Spleen (tissue), 11 donors: ENCODE results near the gene RNPEPL1. TPM values are rescaled to one million over a fixed set of nuclear protein-coding genes. Genes with fewer than 3 reads are reported as not detected.

Experiments used
- DNase-seq: peaks from one replicate; pipeline ENCODE4 v3.0.0-alpha.2; 2020
- H3K27ac ChIP-seq, 8 donors: fragments of 200-600 bp; sonication (generic) in 7 of 8; 1 replicate in 4 of 8; 2 replicates in 4 of 8; pipeline versions ENCODE4 v1.5.0 to v1.8.0; 2016 to 2021; ENCODE audit warnings: inconsistent platforms in 4 of 8, mild to moderate bottlenecking in 4 of 8, moderate library complexity in 1 of 8
- H3K27me3 ChIP-seq, 7 donors: fragments of 200-600 bp; sonication (generic) in 6 of 7; replicated peaks in 1 of 7; 1 replicate in 4 of 7; 2 replicates in 3 of 7; pipeline versions ENCODE4 v1.5.0 to v1.8.0; 2016 to 2021; ENCODE audit warnings: inconsistent platforms in 3 of 7, mild to moderate bottlenecking in 1 of 7
- H3K36me3 ChIP-seq, 6 donors: fragments of 200-600 bp; sonication (generic) in 5 of 6; 1 replicate in 4 of 6; 2 replicates in 2 of 6; pipeline versions ENCODE4 v1.5.0 to v1.8.0; 2016 to 2021; ENCODE audit warnings: inconsistent platforms in 2 of 6
- H3K4me1 ChIP-seq, 6 donors: fragments of 200-600 bp; sonication (generic) in 5 of 6; 1 replicate in 3 of 6; 2 replicates in 3 of 6; pipeline versions ENCODE4 v1.5.0 to v1.8.0; 2016 to 2021; ENCODE audit warnings: inconsistent platforms in 3 of 6
- H3K4me3 ChIP-seq, 8 donors: fragments of 200-600 bp; sonication (generic) in 7 of 8; 1 replicate in 4 of 8; 2 replicates in 4 of 8; pipeline versions ENCODE4 v1.5.0 to v1.8.0; 2016 to 2021; ENCODE audit warnings: inconsistent platforms in 4 of 8, mild to moderate bottlenecking in 4 of 8, moderate library complexity in 2 of 8
- H3K9me3 ChIP-seq, 8 donors: fragments of 200-600 bp; sonication (generic) in 7 of 8; 1 replicate in 4 of 8; 2 replicates in 4 of 8; pipeline versions ENCODE4 v1.5.0 to v1.8.0; 2016 to 2021; ENCODE audit warnings: inconsistent platforms in 4 of 8
- POLR2A ChIP-seq, 3 donors: fragments of 450-650 bp; IDR thresholded peaks; one replicate each; pipeline ENCODE4 v1.5.1; 2017; ENCODE audit warnings: antibody characterized with exemption in 3 of 3, mild to moderate bottlenecking in 1 of 3
- POLR2AphosphoS5 ChIP-seq, 3 donors: sonication (generic); formaldehyde crosslinking; IDR thresholded peaks; one replicate each; pipeline ENCODE4 v1.5.1; 2017; ENCODE audit warnings: antibody characterized with exemption in 3 of 3
- WGBS, 5 donors: extraction: QIAGEN DNeasy Blood & Tissue Kit in 3 of 5; methylation state at CpG; one replicate each; pipeline versions ENCODE4 v1.1.5 to v1.1.7; 2013 to 2018; 5-methylcytosine and 5-hydroxymethylcytosine counted together
- intact Hi-C: fragments of 100-400 bp; cut with DNase I; formaldehyde crosslinking; loops from one replicate; pipeline ENCODE4 v1.15.0; 2023; ENCODE audit warnings: low total_unique reads
- polyA plus RNA-seq, 3 donors: library from polyadenylated mRNA; stranded (reverse); fragments of 200-250 nt; gene quantifications; one replicate each; pipeline ENCODE4 v1.2.1, GENCODE V29; 2013
- total RNA-seq, 7 donors: library from RNA; depleted of rRNA in 3 of 7; stranded (reverse); fragments of >200 nt in 3 of 7; fragmentation: NEBNext Ultra II Directional in 4 of 7; extraction: Animal tissue kit (Norgen Biotek cat#: 25700) in 4 of 7; gene quantifications; one replicate each; pipeline versions ENCODE4 v1.1.0 to v1.2.1, GENCODE V29; 2016 to 2021
- TF ChIP-seq, protein P1 (sequence below), 11 experiments: fragments of 200-600 bp in 7 of 11; fragments of 450-650 bp in 4 of 11; sonication (generic) in 4 of 11; IDR thresholded peaks in 8 of 11; conservative IDR thresholded peaks in 3 of 11; 1 replicate in 7 of 11; 2 replicates in 4 of 11; pipeline versions ENCODE4 v1.4.0 to v1.8.0; 2016 to 2021; ENCODE audit warnings: antibody characterized with exemption in 11 of 11, inconsistent platforms in 4 of 11, mild to moderate bottlenecking in 1 of 11
- donor health status: healthy with polysubstance abuse.
- donor health status: DM: no; HTN: no; CAD: no; lungs with moderate emphysema.
- donor health status: DM: no; HTN: no; CAD: no.
- donor health status: Bipolar disorder and iron deficiency.
- donor health status: healthy.
- donor health status: DM: no; HTN: no; CAD: no.
- donor health status: DM: yes; HTN: yes; CAD: no.

The RNPEPL1 gene
- total and polyA plus RNA-seq, 10 donors: 57.2 to 165 (median 87.4) TPM

DNA sequence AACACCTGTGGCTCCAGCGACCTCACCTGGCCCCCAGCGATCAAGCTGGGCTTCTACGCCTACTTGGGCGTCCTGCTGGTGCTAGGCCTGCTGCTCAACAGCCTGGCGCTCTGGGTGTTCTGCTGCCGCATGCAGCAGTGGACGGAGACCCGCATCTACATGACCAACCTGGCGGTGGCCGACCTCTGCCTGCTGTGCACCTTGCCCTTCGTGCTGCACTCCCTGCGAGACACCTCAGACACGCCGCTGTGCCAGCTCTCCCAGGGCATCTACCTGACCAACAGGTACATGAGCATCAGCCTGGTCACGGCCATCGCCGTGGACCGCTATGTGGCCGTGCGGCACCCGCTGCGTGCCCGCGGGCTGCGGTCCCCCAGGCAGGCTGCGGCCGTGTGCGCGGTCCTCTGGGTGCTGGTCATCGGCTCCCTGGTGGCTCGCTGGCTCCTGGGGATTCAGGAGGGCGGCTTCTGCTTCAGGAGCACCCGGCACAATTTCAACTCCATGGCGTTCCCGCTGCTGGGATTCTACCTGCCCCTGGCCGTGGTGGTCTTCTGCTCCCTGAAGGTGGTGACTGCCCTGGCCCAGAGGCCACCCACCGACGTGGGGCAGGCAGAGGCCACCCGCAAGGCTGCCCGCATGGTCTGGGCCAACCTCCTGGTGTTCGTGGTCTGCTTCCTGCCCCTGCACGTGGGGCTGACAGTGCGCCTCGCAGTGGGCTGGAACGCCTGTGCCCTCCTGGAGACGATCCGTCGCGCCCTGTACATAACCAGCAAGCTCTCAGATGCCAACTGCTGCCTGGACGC is 61.9 kb downstream of the RNPEPL1 start:
- Histone ChIP-seq H3K27me3 (no peaks in the 10 kb centered on the region), H3K4me3 (no peak overlapping the region), H3K27ac (no peak overlapping the region), H3K4me1 (peaks cover 0 to 22% (median 14%) of the 10 kb centered on the region in 6 donors), H3K36me3 (peaks cover 0 to 33% (median 2%) of the 10 kb centered on the region in 6 donors), H3K9me3 (peaks cover 0 to 31% (median 24%) of the 10 kb centered on the region in 8 donors)
- TF ChIP-seq POLR2A (IDR thresholded peaks at IDR 0.05) (no peak), POLR2AphosphoS5 (IDR thresholded peaks at IDR 0.05) (no peak)
- TF ChIP-seq, protein P1, sequence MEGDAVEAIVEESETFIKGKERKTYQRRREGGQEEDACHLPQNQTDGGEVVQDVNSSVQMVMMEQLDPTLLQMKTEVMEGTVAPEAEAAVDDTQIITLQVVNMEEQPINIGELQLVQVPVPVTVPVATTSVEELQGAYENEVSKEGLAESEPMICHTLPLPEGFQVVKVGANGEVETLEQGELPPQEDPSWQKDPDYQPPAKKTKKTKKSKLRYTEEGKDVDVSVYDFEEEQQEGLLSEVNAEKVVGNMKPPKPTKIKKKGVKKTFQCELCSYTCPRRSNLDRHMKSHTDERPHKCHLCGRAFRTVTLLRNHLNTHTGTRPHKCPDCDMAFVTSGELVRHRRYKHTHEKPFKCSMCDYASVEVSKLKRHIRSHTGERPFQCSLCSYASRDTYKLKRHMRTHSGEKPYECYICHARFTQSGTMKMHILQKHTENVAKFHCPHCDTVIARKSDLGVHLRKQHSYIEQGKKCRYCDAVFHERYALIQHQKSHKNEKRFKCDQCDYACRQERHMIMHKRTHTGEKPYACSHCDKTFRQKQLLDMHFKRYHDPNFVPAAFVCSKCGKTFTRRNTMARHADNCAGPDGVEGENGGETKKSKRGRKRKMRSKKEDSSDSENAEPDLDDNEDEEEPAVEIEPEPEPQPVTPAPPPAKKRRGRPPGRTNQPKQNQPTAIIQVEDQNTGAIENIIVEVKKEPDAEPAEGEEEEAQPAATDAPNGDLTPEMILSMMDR (IDR thresholded peaks at IDR 0.05 in 8 of 11, conservative IDR thresholded peaks at IDR 0.05 in 3 of 11): no peak
- 94 to 98% (median 94%) methylated on average over 35 to 50 of the region's 50 CpGs for WGBS, 5 donors
- intact Hi-C loops: no loop called here
- peak; percentile 70 for DNase-seq

Other genes starting within 250 kb of the RNPEPL1 start
- gene GPC1, start 132.8 kb upstream of the RNPEPL1 start, total RNA-seq: 10 to 100 TPM in 5 of 7 donors, 1 to 10 TPM in 2; 7.9 to 25.0 (median 18.6) TPM
- 10 to 100 TPM in 1 of 3 donors, 1 to 10 TPM in 2; 4.1 to 12.4 (median 9.1) TPM for gene GPC1, start 132.8 kb upstream of the RNPEPL1 start, polyA plus RNA-seq
- 10 to 100 TPM; 26.5 to 45.5 (median 30.1) TPM for gene ANKMY1, start 10.5 kb upstream of the RNPEPL1 start, total RNA-seq
- 10 to 100 TPM in 1 of 3 donors, 1 to 10 TPM in 2; 7.6 to 11.4 (median 8.1) TPM for gene ANKMY1, start 10.5 kb upstream of the RNPEPL1 start, polyA plus RNA-seq
- gene DUSP28, start 8.1 kb upstream of the RNPEPL1 start, total RNA-seq: 10 to 100 TPM in 1 of 7 donors, 1 to 10 TPM in 6; 5.9 to 13.6 (median 7.1) TPM
- 1 to 10 TPM; 6.5 to 9.0 (median 7.9) TPM for gene DUSP28, start 8.1 kb upstream of the RNPEPL1 start, polyA plus RNA-seq
- gene CAPN10, start 18.2 kb downstream of the RNPEPL1 start, total RNA-seq: 10 to 100 TPM; 43.0 to 82.6 (median 59.4) TPM
- 10 to 100 TPM; 34.7 to 83.1 (median 66.1) TPM for gene CAPN10, start 18.2 kb downstream of the RNPEPL1 start, polyA plus RNA-seq
- gene GPR35, start 57.0 kb downstream of the RNPEPL1 start, total RNA-seq: 10 to 100 TPM; 10.3 to 25.3 (median 18.7) TPM
- 10 to 100 TPM in 2 of 3 donors, 1 to 10 TPM in 1; 7.4 to 19.1 (median 17.8) TPM for gene GPR35, start 57.0 kb downstream of the RNPEPL1 start, polyA plus RNA-seq
- gene AQP12B, start 114.4 kb downstream of the RNPEPL1 start, total RNA-seq: under 1 TPM in 1 of 7 donors, not detected in 6; 0.95 TPM
- 1 to 10 TPM in 1 of 3 donors, under 1 TPM in 1, not detected in 1; 0.03 to 1.8 TPM for gene AQP12B, start 114.4 kb downstream of the RNPEPL1 start, polyA plus RNA-seq
- 1 to 10 TPM in 1 of 7 donors, not detected in 6; 1.6 TPM for gene AQP12A, start 123.4 kb downstream of the RNPEPL1 start, total RNA-seq
- gene AQP12A, start 123.4 kb downstream of the RNPEPL1 start, polyA plus RNA-seq: 1 to 10 TPM in 1 of 3 donors, not detected in 2; 1.8 TPM